GM21367 (cell line): ENCODE data around the gene CTTNBP2.

ENCODE experiments used
- ATAC-seq: cut with Tn5 transposase; IDR thresholded peaks from one replicate; pipeline ENCODE4 v1.9.1; 2021; ENCODE audit not compliant: unreplicated experiment

Gene CTTNBP2, protein sequence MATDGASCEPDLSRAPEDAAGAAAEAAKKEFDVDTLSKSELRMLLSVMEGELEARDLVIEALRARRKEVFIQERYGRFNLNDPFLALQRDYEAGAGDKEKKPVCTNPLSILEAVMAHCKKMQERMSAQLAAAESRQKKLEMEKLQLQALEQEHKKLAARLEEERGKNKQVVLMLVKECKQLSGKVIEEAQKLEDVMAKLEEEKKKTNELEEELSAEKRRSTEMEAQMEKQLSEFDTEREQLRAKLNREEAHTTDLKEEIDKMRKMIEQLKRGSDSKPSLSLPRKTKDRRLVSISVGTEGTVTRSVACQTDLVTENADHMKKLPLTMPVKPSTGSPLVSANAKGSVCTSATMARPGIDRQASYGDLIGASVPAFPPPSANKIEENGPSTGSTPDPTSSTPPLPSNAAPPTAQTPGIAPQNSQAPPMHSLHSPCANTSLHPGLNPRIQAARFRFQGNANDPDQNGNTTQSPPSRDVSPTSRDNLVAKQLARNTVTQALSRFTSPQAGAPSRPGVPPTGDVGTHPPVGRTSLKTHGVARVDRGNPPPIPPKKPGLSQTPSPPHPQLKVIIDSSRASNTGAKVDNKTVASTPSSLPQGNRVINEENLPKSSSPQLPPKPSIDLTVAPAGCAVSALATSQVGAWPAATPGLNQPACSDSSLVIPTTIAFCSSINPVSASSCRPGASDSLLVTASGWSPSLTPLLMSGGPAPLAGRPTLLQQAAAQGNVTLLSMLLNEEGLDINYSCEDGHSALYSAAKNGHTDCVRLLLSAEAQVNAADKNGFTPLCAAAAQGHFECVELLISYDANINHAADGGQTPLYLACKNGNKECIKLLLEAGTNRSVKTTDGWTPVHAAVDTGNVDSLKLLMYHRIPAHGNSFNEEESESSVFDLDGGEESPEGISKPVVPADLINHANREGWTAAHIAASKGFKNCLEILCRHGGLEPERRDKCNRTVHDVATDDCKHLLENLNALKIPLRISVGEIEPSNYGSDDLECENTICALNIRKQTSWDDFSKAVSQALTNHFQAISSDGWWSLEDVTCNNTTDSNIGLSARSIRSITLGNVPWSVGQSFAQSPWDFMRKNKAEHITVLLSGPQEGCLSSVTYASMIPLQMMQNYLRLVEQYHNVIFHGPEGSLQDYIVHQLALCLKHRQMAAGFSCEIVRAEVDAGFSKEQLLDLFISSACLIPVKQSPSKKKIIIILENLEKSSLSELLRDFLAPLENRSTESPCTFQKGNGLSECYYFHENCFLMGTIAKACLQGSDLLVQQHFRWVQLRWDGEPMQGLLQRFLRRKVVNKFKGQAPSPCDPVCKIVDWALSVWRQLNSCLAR (N-terminal part only)

DNA sequence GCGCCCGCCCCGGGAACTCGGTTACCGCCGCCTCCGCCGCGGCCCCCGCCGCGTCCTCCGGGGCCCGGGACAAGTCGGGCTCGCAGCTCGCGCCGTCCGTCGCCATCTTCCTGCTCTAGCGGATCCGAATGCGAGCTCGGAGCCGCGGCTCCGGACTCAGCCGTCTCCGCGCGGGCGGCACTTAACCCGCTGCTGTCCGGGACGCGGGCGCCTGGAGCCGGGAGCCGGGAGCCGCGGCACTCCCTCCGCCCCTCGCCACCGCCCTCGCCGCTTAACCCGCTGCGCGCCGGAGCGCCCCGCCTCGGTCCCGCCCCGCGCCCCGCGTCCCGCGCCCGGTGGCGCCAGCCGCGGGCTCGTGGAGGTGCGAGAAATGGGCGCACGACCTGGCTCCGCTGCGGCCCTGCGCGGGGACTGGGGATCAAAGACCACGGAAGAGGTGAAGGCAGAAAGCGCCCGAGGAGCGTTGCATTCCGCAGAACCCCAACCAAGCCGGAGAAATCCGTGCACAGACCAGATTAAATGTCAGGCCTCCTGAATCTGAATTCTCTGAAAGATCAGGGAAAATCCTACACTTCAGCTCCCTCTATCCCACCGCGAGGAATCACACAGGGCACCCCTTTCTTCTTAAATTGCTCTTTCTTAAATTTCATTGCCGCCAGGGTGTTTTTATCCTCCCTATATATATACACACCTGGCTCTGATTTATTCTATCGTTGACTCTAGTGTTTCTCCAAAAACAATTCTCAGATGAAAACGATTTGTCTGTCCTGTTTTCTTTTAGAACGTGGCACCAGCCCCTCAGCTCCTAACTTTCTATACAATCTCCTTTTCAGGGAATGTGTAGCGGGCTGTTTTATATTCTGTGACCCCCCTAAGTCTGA lies at the start of gene CTTNBP2:
CTTNBP2 (minus strand) TSS at position 132 of the 881 bp plus-strand sequence; CDS start at position 106, 26 bp downstream.
- no peak for ATAC-seq

- no peak for ATAC-seq
Measured at GRCh38 chr7:117916309-117916708, 43.1 kb upstream of the CTTNBP2 start.

GRCh38 chr7:117912421-117912820 lies 39.2 kb upstream of the CTTNBP2 start:
- no peak for ATAC-seq

DNA sequence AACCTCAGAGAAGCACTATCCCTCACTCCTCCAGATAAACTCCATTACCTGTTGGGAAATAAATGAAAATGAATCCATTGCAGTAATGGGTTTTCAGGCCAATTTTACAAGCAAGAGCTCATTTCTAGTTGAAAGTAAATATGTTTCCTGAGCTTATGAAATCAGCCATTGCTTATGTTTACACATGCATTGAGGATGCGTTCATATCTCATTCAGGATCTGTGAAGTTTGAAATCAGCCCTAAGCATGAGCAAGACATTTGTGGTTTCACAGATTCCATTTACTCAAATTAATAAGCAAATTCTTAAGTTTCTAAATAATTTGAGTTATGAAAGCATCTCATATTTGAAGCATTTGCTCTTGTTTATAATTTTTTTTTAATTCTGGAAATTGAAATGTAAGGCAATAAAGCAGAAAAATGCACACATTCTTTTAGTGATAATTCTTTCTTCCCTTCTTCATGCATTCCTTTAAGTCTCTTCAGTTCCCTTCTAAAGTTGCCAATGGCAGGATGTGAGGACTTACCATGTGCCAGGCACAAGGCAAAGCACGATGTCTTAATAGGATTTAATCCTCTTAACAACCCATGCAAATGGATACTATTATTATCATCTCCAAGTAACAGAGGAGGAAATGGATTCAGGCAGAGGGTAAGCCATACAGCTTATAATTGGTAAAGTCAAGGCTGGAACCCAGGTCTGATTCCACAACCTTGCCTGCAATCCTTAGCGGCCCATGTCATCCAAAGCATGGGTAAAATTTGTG lies 35.0 kb upstream of the CTTNBP2 start:
- ATAC-seq: no peak

DNA sequence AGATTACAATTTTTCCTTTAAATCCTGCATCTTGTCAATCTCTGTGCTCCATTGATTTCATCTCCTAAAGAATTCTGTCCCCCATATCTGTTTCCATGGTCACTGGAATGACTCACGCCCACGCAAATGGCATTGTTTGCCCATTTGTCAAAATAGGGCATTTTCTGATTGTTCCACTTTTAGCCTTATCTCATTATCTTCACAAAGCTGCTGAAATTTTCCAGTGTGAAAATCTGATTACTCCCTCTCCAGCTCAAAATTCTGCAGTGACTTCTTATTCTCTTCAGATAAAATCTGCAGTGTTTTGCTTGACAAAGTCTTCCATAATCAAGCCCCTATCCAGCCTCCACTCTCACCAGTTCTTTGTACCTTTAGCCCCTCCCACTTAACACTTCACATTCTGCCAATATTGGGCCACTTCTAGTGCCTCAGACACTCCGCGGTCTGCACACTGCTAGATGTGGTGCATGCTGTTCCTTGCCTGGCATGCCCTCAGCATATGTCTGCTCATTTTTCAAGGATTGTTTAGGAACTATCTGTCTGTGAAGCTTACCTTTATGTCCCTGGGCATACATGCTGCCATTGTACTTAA lies 33.9 kb upstream of the CTTNBP2 start:
- no peak for ATAC-seq

- ATAC-seq: no peak
Measured at GRCh38 chr7:117902314-117902889, 29.2 kb upstream of the CTTNBP2 start.

- no peak for ATAC-seq
Measured at GRCh38 chr7:117901089-117901797, 28.0 kb upstream of the CTTNBP2 start.

DNA sequence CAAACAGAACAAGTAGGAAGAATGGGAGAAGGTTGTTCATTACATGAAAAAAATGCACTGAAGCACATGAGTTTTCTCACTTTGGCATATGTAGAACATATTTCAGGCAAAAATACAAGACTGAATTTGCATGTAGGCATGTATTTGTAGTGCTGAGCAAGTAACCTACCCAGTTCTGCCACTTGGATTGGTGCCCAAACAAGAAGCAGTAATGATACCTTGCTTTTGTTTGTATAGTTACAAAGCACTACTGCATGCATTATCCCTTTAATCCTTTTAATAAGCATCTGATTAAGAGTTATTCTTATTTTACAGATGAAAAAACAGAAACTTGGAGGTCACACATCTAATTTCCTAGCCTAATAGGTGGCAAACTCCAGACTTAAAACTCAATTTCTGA lies 23.1 kb upstream of the CTTNBP2 start:
- no peak for ATAC-seq

- ATAC-seq: no peak
Measured at GRCh38 chr7:117895276-117895675, 22.0 kb upstream of the CTTNBP2 start.

GRCh38 chr7:117894037-117894436 lies 20.8 kb upstream of the CTTNBP2 start:
- ATAC-seq: no peak

DNA sequence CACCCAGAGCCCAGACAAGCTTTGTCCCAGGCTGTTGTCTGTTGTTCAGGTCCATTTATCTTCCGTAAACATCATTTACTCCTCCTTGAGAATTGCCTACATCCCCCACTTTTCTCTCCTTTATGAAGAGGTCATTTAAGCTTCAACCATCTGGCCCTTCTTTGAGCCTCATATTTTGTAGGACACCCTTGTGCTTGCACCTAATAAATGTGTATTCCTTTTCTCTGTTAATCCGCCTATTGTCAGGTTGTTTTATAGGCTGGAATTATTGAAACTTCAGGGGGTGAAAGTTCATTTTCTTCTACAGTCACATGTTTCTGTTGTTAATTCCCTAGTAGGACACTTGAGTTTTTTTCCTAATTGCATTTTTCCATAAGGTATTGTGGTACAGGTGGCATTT lies 19.6 kb upstream of the CTTNBP2 start:
- ATAC-seq: no peak

DNA sequence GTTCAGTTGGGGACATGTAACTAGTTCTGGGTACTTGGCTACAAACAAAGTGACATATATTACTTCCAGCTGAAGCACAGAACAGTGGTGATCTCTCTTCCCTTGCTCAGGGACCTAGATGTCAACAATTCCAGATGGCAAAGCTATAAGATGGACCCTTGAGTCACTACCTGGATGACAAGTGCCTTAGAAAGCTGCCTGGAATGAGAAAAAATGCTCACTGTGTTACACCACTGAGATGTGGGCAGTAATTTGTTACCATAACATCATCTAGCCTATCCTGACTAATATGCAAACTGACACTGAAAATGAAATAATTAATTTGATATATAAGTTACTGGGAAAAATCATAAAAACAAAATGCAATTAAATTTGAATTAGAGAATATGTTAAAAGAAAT lies 16.4 kb upstream of the CTTNBP2 start:
- ATAC-seq: no peak

DNA sequence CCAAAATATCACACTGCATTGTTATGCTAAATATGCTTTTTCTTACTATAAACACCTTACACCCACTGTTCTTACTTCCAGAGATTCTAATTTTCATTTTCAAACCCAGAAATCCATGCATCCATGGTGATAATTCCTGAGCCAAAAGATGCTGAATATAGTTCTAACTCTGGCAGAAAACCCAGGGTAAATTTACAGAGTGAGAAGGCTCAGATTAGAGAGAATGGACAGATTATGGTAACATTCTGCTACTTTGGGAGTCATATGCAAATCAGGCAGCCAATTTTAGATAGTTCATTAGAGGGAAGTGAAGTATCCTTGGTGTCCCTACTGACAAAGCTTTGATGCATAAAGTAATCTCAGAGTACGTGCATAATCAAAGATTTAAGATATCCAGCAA lies 15.4 kb upstream of the CTTNBP2 start:
- no peak for ATAC-seq

DNA sequence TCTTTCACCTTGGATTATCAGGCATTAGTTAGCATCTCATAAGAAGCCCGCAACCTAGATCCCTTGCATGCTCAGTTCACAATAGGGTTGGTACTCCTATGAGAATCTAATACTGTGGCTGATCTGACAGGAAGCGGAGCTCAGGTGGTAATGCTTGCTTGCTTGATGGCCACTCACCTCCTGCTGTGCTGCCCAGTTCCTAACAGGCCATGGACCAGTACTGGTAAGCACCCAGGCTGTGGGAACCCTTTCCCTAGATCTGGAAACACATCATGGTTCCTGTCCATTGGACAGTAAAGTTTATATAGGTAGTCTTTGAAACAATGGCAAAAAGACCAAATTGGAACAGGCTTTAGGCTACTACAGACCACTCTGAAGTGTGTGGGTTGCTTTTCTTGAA lies 9.4 kb upstream of the CTTNBP2 start:
- no peak for ATAC-seq

- no peak for ATAC-seq
Measured at GRCh38 chr7:117876761-117877160, 3.5 kb upstream of the CTTNBP2 start.

- no peak for ATAC-seq
Measured at GRCh38 chr7:117875566-117875965, 2.3 kb upstream of the CTTNBP2 start.

GRCh38 chr7:117874191-117874700 lies 1.0 kb upstream of the CTTNBP2 start:
- no peak for ATAC-seq
